ENCODE measurements around the gene CACNA2D3.
"Not testable (repeated sequence)": the region's sequence is repeated elsewhere in the genome, so short reads cannot be mapped to it uniquely, and the experiment has no call there.

Gene CACNA2D3

DNA sequence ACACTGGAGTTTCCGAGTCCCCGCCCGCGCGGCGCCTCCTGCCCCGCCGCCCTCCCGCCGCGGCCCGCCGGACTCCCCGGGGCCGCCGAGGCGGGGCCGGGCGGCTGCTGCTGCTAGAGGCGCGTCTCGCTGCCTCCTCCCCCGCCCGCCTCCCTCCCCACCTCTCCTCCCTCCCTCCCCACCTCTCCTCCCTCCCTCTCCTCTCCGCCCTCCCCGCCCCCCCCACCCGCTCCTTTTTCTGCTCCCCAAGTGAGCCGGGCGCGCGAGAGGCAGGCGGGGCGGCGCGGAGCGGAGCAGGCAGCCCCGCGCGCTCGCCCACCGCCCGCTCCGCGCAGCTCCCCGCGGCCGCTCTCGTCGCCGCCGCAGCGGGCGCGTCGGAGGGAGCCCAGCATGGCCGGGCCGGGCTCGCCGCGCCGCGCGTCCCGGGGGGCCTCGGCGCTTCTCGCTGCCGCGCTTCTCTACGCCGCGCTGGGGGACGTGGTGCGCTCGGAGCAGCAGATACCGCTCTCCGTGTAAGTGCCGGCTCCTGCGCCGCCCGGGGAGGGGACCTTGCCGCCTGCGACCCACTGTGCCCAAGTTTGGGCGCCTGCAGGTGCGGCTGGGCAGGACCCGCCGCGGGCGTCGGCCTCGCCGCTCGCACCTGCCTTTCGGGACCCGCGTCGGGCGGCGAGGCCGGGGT, at the start of gene CACNA2D3:
CACNA2D3 (plus strand) TSS at position 229 of the 679 bp plus-strand sequence.
- DNase-seq: peak; percentile 16

DNA sequence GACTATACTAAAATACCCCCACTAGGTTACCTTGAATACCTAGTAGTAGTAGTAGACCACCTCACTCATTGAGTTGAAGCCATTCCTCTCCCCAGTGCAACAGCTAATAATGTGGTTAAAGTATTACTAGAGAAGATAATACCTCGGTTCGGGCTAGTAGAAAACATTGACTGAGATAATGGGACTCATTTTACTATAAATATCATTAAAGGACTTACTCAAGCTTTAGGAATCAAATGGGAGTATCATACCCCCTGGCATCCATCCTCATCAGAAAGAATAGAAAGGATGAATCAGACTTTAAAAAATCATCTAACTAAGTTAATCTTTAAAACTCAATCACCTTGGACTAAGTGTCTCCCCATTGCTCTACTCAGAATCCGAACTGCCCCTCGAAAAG, 49.0 kb upstream of the CACNA2D3 start:
- no peak for DNase-seq

DNA sequence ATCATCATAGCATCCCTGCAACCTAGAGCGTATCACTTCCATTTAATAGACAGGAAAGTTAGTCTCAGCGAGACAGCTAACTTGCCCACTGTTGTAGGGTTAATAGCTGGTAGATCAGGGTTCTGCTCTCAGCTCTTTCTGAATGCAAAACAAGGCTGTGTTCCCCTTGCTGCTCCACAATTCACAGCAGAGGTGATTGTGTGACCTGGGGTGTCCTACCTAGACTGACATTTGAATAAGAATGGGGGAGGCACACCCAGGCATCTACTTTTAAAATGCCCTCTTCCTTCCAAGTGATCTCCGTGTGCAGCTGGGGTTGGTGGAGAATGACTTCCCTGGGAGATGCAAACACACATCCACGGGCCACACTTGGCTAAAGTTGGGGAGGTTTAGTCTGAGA, 43.0 kb upstream of the CACNA2D3 start:
- DNase-seq: no peak

DNA sequence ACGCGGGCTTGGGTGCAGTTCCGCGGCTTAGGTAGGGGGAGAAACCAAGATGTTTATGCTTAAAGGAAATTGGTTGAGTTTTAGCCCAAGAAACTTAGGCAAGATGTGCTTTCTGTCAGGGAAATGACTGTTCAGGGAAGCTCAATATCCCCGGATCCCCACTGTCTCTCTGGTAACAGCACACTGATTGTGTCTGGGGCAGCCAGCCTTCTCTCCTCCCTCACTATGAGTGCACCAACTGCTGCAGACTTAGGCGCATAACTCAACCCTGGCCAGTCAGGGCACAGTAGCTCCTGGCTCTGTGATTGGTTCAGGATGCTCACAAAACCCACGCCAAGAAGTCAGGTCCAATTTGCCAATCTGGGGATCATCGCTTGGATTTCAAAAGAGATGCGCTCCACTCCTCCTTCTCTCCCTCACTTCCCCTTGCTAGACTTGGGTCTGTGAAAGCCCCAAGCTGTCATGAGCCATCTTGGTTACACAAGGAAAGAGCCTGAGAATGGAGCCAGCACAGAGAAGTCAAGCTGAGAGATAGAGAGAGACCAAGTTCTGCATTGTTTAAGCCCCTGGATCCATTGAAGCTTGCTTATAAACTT, 42.5 kb upstream of the CACNA2D3 start:
- DNase-seq: no peak

DNA sequence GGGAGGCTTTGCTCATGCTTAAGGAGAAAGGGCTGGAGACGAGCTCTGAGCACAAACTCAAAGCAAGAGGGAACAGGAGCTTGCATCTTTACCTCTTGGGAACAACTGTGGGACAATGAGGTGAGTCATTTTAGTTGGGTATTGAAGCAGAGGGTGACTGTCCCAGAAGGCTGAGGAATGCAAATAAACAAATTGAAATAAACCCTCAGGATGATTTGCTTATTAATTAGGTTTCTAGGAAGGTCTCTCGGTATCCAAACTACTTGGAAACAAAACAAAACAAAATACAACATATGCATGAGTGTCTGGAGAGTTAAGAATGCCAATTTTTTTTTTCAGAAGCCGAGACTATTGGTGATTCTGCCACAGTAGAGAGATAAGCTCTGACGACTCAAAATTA, 38.4 kb upstream of the CACNA2D3 start:
- DNase-seq: no peak

DNA sequence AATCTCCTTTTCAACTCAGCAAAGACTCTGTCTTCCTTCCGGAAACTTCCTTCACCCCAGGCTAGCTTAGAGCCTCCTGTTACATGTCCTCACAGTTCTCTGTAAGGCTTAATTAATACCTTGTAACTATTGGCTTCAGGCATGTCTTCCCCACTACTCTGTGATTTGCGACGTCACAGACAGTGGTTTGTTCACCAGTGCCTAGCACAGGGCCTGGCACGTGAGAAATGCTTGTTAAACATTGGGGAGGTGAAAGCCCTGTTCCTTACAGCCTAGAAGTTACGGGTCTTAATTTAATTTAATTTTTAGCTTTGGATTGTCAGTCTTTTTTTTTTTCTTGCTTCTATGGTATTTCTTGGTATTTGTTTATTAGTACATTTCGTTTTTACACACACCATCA, 36.4 kb upstream of the CACNA2D3 start:
- DNase-seq: no peak

DNA sequence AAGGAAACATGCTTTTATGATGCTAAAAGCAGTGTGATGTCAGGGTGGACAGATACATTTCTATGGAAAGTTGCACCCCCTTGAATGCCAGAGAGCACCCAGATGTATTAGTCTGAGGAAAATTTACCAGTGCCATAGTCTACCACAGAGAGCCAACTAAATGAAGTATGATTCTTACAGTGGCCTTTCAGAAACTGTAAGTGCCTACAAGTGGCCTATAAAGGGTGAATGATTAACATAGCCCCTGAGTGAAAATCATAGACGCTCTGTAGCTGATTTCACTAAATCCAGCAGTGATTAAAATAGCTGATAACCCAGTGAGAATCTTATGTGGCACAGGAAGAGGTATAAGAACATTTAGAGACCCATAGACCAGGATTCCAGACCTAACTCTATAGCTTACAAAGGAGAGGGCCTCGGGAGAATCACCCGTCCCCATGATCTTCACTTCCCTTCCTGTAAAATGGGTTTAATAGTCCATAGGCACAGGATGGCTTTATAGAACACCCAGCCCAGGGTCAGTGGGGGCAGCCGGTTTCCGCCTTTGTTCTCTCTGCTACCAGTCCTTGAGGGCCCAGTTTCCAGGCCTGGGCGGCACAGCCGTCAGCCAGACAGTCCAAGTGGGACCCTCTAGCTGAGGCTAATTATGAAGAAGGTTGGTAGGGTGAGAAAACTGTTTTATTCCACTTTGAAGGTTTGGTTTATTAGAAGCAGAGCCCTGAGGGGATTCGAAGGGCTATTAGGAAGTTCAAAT, 35.5 kb upstream of the CACNA2D3 start:
- no peak for DNase-seq

DNA sequence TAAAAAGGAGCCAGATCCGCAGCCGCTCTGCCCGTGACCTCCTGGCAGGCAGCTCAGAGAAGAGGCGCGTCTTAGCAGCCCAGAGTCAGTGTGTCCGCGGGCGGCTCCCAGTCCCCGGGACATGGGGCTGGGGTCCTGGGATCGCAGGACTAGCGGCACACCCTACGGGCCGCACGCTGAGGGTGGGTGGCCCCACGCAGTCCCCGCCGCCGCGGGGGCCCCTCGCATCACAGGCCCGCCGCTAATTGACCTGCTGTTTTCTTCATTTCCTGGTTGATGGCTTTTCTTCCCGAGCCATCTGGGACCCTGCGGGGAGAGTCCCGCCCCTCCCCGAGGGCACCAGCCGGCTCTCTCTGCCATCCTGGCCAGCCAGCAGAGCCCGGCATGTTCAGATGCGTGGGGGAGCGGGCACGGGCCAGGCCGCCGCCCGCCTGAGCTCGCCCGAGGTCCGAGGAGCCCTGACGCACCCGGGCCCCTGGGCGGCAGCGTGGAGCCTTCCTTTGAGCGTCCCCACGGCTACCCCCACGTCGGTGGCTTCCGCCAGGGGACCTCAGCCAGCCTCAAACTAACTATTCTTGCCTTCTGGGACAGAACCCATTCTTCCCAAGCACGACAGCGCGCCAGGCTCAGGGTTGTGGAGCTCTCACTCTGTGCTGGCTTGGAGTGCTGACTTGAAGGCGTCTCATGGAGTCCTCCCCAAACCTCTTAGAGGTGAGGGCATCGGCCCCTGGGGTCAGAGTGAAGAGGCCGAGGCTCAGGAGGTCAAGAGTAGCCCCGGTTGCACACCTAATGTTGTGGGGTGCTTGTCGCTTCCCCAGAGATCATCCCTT, 34.6 kb upstream of the CACNA2D3 start:
- DNase-seq: no peak

DNA sequence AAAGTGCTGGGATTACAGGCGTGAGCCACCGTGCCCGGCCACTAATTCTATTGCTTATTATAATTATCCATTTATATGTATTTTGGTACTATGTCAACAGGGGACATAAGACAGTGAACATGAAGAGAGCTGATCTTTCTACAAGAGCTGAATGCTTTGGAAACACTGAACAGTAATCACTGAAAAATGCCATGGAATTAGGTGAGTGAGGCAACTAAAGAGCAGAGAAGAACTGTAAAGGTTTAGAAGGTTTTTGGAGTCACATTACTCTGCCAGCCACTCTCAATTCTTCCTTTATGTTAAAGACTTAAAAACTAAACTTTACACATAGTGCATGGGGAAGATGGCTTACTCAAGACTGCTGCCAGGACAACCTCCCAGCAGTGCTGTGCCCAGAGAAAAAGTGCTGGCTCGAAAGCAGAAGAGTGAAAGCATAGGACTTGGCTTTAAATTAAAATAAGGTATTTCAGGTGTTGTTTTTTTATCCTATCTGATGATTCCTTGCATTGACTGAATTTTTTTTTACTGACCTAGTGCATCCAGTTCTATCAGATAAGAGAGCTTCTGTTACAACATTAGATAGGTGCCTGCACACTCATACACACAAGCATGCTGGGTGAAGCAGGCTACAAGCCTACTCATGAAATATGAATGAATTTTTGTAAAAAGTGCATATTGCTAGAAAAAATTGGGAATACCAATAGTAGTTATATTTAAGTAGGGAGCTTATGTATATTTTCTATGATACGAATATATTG, 28.7 kb upstream of the CACNA2D3 start:
- no peak for DNase-seq

DNA sequence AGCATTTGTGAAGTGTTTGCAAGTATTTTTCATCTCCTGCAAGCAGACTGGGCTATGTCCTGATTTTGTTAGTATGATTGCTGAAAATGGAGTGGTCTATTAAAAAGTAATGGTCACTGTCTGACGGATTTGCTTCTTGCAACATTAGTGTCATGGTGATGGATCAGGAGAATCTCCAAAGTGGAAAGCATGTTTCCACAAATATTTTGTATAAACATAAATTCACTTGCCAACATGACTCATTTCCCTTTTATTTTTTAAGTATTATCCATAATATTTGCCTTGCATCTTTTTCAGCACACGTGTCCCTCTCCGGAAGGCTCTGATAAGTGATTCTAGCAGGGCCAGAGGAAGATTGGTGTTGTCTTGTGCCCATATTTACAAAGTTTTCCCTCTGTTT, 27.4 kb upstream of the CACNA2D3 start:
- DNase-seq: no peak

DNA sequence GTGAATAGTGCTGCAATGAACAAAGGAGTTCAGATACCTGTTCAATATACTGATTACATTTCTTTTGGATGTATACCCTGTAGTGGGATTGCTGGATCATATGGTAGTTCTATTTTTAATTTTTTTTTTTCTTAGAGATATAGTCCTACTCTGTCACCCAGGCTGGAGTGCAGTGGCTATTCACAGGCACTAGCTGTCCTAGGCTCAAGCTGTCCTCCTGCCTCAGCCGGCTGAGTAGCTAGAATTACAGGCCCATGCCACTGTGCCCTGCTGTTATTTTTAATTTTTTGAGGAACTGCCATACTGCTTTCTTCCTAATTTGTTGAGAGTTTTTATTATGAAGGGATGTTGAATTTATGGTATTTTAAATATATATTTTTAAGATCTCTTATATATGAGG, 23.0 kb upstream of the CACNA2D3 start:
- DNase-seq: no peak

DNA sequence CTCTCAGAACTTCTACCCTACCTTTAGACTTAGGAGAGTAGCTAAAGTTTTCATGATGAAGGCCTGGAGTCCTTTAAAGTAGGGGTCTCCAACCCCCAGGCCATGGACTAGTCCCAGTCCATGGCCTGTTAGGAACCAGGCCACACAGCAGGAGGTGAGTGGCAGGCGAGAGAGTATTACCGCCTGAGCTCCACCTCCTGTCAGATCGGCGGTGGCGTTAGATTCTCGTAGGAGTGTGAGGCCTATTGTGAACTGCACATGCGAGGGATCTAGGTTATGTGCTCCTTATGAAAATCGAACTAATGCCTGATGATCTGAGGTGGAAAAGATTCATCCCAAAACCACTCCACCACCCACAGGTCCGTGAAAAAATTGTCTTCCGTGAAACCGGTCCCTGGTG, 18.3 kb upstream of the CACNA2D3 start:
- no peak for DNase-seq

DNA sequence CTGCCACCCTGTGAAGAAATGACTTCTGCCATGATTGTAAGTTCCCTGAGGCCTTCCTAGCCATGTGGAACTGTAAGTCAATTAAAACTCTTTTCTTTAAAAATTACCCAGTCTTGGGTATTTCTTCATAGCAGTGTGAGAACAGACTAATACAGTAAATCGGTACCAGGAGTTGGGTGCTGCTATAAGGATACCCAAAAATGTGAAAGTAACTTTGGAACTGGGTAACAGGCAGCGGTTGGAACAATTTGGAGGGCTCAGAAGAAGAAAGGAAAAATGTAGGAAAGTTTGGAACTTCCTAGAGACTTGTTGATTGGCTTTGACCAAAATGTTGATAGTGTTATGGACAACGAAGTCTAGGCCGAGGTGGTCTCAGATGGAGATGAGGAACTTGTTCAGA, 6.2 kb upstream of the CACNA2D3 start:
- not testable (repeated sequence) for DNase-seq

DNA sequence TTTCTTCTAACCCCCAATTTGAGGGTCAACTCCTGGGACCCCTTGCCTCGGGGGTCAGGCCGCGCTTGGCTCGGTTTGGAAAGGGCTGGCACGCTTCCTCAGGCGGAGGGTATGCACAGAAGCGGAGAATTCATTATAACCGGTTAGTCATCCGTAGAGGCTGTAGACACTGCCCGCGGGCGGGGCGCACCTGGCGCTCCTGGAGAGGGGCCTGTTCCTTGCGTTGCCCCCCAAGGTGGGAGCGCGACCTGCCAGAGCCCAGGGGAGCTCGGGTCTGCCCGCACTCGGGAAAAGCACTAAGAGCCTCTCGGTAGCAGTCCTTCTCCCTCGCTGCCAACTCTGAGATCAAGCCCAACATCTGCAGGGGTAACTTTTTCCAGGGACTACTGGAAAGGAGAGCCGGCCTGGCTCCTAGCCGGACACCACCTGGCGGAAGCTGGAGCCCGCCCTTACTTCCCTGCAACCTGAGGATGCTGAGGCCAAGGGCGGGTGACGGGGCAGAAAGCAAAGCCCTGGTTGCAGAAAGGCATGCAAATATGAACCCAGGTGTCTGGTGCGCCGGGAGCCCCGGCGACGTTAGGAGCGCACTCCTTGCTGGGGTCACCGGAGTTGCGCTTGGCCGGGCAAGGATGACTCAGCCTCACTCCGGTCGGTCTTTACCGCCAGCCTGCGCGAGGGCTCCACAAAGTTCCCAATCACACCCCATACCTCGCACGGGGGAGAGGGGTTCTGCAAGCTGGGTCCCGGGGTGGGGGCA, 1.5 kb upstream of the CACNA2D3 start:
- DNase-seq: peak; percentile 28

DNA sequence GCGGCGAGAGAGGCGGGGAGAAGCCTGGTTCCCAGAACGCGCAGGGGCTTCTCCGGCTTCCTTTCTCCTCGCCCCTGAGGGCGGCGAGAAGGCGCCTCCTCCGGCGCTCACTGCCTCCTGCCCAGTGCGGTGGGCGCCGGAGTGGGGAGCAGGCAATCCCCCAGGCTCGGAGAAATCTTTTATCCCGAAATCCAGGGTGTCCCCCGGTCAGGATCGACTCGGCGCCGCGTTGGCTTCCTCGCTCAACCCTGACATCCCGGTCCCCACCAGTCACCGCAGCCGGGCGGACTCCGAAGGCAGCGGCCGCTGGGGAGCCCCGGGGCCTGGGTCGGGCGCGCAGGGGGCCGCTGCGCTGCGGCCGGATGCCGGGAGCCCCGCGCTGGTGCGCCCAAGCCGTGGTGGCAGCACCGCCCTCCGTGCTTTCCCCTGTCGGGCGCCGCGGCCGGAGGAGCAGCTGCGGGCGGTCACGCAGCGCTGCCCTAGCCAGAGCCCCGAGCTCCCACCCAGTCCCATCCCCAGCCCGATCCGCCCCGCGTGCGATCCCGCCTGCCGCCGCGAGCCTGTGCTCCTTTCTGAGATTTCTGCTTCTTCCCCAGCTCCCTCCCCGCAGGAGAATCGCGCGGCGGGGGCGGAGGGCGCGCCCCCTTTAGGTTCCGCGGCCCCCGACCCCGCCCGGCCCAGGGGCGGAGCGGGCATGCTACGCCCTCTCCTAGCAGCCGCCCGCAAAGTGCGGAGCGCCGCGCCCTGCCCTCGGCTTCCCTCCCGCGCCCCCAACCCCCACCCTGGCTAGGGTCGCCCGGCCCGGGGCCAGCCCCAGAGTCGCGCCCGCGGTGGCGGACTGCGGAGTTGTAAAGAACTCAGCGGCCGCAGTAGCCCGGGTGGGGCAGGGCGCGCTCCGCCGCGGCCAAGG, 683 bp upstream of the CACNA2D3 start:
- peak; percentile 16 for DNase-seq

DNA sequence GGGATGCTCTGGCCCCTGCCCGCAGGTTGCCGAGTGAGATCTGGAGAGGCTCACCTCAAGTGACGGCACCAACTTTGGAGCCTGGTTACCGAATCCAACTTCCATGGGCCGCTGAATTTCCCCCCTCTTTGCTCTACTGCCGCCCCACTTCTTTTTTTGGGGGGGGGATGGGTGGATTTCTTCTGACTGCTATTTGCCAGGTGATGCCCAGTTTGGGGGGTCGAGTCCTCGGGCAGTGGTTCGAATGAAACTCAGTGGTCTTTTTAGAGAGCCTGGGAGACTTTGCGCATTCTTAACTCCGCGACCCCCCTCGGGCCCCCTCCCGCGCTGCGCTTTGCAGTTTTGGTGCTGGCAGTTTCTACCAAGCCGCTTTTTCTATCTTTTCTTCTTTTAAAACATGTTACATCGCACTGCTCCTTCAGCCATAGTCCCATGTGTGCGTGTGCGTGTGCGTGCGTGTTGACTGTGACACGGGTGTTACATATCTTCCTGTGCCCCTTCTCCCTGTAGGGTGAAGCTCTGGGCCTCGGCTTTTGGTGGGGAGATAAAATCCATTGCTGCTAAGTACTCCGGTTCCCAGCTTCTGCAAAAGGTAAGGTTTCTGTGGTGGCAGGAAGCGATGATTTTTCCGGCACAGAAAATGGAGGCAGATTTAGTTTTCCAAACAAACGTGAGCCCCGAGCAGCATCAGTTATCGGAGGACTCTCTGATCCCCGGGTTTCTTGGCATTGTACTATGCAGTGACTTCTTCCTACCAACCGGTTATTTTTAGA, 837 bp downstream of the CACNA2D3 start:
- peak; percentile 35 for DNase-seq

DNA sequence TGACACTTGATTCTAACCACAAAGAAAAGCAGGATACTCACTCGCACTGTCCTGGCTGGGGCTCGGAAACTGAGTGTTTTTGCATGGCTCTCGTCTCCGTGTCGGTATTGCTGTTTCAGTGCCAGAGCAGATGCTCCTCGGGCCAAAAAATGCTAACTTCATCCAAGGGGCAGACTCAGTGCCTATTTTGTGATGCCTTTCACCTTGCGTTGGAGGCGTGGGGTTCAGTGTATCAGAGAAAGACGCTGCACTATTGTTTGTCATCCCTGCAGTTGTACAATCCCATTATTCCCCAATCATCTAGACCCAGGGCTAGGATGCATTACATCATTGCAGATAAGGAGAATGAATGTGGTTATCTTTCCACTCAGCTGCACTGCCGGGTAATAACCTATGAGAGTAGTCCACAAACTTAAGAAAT, 1.4 kb downstream of the CACNA2D3 start:
- peak; percentile 35 for DNase-seq

DNA sequence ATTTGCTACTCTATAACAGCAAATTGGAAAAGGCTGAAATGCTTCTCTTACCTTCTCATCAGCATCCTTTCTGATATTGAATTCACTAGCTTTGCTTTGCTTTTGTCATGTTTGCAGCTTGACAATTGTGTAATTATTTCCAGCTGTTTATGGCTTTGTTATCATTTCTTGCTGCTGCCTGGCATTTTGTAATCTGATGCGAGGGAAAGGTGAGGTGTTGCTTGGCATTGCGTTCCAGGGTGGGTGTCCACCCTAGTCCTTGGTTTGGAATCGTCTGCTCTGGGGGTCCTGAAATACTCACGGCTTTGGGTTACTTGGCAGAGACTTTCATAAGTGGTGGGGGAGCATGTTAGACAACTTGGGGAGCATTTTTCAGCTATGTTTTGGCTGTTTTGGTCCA, 2.9 kb downstream of the CACNA2D3 start:
- no peak for DNase-seq

DNA sequence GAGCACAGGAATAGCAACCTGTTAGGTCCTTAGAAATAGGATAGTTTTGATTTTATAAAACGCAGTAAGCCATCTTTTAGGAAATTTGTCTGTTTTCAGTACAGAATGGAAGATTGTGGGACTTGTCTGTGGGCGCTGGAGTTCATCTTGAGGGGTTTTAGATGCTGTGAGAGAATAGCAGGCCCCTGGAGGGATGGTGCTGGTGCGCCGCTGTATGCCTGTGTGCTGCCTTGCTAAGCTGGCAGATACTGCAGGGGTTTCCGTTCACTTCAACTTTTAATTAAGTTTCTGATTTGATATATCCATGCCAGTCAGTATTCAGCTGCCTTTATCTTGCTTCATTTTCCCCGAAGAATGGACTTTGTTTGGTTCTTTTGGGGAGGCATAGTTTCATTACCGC, 4.2 kb downstream of the CACNA2D3 start:
- no peak for DNase-seq
